HG02870 (cell line): ENCODE data around the gene CETN1.

Experiments used
- ATAC-seq: cut with Tn5 transposase; IDR thresholded peaks from one replicate; pipeline ENCODE4 v1.9.1; 2021; ENCODE audit warnings: mild to moderate bottlenecking, moderate library complexity; ENCODE audit not compliant: unreplicated experiment

The CETN1 gene

DNA sequence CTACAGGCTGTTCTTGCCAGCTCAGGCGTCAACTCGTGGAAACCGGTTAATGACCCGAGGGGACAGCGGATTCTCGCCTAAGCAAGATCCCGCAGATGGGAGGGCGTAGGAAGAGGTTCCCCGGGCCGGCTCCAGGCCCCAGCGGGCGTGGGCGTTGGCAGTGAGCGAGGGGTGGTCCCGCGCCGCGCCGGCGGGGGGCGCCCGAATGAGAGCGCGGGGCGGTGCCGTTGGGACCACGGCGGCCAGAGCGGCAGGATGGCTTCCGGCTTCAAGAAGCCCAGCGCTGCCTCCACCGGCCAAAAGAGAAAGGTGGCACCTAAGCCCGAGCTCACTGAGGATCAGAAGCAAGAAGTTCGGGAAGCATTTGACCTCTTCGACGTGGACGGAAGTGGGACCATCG, at the start of gene CETN1:
Gene CETN1 (plus strand): TSS at position 227 of the 400 bp plus-strand sequence. CDS start 29 bp downstream, at position 256.
- no peak for ATAC-seq

DNA sequence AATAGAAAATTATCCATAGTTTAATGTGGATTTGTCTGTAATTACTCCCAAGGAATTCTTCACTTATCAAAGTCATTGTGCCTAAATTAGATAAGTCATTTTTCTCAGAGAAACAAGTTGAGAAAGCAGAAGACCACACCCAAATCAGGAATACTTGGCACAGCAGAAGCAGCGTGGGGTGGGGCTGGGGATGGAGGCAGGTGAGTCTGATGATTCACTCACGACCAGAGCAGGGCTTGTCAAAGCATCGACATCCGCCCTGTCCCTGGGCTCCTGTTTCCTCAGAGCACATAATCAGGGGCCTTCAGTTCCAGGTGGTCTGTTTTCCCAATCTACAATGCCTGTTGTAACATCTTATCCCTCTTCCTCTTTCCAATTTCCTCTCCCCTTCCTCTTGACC, 48.2 kb upstream of the CETN1 start:
- ATAC-seq, result no peak

- ATAC-seq, result no peak
Measured at GRCh38 chr18:532632-533031, 47.5 kb upstream of the CETN1 start.

DNA sequence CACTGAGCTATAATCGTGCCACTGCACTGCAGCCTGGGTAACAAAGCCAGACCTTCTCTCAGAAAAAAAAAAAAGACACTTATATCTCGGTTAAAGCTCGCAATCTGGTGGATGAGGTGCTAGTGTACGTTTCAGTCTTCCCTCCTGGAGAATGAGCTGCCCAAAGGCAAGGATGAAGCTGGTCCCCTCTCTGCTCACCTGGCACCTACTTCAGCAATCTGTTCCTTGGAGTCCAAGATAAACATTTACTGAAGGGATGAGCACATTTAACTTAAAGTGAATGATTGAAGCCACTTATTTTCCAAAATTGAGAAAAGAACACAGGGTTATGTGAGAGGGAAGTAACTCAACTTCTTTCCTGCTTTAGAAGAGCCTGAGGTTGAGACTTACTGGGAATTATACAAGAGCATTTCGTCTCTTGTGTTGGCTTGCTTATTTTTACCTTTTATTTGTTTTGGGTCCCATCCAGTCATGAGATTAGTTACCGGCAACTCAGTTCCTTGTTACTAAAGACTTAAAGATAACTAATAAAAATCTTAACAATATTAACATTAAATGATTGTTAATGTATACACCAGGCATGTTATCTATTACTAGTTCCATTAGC, 46.1 kb upstream of the CETN1 start:
- no peak for ATAC-seq

DNA sequence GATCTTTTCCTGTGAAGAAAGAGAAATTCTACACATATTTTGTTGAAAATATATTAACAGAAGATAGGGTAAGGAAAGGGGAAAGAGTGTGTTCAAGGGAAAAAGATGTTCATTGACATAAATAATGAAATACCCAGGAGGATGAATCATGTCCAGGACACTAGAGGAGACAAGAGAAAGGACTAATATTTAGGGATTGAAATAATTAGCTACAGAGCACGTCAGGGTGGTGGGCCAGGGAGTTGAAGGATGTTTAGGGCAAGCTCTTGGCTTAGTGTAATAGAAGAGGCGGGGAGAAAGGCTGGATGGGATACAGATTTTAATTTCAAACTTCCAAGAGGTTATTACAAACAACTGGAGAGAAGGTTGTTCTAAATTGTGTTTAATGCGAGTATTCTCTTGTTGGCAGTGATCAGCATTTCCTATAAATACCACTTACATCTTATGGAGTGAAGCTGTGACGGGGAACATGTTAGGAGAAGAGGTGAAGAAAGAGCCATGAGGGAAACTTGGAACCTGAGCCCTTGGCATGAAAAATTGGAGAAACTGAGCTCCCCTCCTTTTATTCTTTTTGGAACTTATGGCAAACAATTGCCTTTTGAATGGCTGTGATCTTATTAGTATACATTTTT, 36.6 kb upstream of the CETN1 start:
- no peak for ATAC-seq

- ATAC-seq, result no peak
Measured at GRCh38 chr18:549967-550366, 30.2 kb upstream of the CETN1 start.

GRCh38 chr18:551404-552061, 28.6 kb upstream of the CETN1 start:
- no peak for ATAC-seq

DNA sequence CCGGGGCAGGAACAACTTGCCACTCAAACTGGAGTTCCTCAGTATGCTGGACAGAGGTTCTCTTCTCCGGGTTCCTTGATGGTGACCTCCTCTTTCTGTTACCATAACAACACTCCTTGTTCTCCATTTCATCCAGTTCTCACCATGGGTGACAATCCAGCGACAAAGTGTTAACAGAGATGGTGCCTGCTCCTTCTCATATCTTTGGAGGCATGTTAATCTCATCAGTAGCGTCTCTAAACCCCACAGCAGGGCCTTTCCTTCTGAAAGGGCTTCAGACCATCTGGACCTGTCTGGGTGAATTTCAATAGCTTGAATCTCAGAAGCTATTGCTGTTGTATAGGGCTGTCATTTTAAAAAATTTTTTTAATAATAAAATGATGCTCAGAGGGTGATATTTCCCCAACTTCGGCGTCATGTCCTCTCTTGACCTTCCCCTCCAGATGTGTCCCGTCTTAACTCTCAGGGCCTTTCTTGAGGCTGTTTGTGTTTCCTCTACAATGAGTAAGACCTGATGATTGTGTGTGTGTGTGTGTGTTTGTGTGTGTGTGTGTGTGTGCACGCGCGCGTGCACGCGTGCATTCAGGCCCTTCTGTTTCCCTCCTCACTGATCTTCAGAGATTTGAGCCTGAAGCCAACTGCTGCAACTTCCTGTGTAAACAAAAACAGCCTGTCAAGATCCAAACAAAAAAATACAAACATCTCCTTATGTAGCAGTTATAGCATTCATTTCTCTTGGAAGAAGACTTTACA, 24.3 kb upstream of the CETN1 start:
- no peak for ATAC-seq

DNA sequence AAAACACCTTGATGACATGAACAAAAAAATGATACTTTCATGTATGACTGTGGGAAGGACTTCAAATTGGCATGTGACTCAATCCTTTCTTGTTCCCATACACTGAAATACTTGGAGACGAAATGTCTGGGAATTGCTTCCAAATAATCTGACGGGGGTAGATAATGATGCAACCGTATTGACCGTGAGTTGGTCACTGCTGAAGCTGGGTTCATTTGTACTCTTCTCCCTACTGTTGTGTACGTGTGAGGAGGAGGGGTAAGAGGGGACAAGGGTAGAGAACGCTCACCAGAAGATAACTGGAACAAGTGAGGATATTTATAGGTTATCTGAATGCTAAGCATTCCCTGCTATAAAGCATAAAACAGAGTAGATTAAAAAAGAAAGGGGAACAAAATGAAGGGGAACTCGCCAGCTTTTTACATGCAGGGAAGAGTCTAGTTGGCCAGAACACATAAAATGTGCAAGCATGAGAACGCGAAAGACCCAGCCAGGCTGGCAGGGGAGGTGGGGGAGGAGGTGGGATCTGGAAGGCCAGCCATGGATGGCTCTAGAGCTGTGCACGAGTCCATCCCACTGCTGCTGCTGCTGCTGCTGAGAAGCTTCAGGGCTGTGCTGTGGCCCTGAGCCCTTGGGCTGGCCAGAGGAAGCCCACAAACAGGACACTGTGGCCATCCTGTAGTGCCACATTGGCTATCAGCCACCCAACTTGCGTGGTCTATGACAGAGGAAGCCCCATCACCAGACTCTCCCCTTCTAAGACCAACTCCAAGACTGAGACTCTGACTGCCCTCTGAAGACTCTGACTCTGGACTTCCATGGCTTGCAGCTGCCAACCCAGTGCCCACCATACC, 15.2 kb upstream of the CETN1 start:
- ATAC-seq, result no peak

GRCh38 chr18:565562-566061, 14.6 kb upstream of the CETN1 start:
- ATAC-seq, result no peak

DNA sequence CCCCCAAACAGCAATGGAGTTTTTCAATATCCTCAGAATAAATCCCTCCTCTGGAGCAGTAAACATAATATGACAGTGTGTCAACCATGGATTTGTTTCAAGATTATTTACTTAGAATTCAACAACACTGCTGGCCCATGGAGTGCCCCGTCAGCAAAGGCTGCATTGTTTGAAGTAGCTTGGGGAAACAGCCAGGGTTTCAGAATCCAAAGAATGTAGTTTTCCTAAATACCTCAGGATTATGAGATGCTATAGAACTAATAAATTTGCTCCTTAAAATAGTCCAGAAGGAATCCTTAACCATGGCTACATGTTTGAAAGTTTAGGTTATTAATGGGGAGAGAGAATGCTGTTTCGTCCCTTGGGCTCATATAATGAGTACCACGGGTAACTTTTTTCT, 13.1 kb upstream of the CETN1 start:
- no peak for ATAC-seq

DNA sequence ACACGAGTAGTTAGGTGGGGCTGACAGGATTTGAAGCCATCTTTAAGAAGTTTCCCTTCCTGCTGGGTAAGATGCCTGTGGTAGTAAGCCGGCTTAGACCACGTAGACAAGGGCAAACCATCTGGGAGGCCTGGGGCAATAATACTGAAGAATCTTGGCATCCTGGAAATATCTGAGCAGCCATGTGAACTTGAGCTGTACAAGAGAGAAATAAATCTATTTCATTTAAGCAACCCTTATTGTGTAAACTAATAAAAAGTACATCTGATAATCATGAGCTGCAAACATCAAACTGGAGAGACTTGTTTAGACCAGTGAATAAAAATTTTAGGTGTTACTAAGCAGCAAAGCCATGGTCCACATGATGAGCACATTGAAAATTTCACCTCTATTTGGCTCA, 11.4 kb upstream of the CETN1 start:
- no peak for ATAC-seq

GRCh38 chr18:570256-570655, 9.9 kb upstream of the CETN1 start:
- no peak for ATAC-seq

DNA sequence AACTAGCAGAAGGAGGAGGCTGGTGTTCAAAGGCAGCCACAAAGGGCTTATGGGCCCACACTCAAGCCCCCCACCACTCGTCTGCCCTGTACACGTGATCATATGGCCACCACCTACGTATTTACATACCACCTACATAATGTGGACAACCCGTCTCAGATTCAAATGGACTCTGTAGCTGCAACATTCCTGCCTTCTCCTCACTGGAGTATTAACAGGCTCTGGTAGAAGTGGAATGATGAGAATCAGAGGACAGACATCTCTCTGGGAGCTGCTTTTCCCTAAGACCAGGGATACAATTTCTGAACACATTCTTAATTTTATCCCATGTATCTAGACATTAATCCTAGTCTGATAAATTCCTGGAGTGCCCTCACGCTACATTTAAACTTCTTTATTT, 9.5 kb upstream of the CETN1 start:
- ATAC-seq, result no peak

- ATAC-seq, result no peak
Measured at GRCh38 chr18:572091-572830, 7.9 kb upstream of the CETN1 start.

DNA sequence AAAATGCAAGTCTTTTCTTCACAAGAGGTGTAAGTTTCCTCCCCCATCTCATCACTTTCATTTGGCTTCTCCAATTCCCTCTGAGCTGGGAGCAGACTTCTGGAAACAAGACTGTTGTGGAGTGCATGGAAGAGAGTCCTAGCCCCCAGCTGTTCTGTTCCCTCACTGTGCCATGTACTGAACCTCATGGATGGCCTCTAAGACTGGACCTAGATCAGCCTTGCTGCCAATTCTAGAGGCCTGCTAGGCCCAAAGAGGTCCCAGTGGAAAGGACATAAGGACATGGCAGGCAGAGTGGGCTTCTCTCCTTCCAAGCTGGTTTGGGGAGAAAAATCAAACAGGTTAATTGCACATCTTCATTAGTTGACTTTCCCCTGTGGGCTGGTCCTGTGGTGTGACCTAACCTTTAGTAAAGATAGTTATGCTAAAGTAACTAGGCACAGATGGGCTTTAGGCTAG, 7.3 kb upstream of the CETN1 start:
- ATAC-seq, result no peak

DNA sequence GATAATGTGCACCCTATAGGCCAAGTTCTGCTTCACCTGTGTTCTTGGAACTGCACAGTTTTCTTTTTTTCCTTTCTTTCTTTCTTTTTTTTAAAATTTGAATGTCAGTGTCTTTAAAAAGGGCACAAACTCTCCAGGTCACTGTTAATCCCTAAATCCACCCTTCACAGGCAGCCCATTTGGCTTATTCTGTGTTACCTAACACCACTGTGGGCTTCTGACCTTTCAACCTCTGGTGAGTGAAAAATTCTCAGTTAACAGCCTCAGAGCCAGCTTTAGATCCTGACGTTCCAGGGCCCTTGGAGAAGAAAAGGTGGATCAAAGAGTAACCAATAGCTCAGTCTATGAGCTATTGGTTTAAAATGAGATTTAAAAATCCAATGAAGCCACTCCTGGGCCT, 6.8 kb upstream of the CETN1 start:
- ATAC-seq, result no peak

GRCh38 chr18:574149-574860, 5.9 kb upstream of the CETN1 start:
- no peak for ATAC-seq
